ENCODE measurements around the gene OR52E4.

The OR52E4 gene

DNA sequence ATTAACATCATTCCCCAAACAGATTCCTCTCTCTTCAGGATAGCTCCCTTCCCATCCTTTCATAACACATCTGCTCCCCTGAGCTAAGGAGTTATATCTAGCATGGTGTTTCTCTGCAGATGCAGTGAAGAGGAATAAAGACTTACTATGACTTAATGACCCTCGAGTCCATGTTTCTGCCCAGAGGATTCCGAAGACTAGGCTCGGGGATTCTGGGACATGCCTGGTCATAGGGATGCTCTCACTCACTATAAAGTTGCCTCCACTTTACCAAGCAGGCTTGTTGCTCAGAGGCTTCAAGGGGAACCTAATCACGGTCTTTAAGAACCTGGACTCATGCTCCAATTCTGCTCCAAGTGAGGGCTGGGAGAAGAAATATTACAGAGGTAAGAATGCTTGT, at the start of gene OR52E4:
TSS of gene OR52E4 (plus strand) at position 301 of the 400 bp plus-strand sequence. CDS start 3,664 bp downstream, outside the sequence.
- no peak for TF ChIP-seq ZNF274 (IDR thresholded peaks at IDR 0.05; ENCODE audit: low read depth, low read length)
- no peak within 1 kb of the TSS for H3K4me3 ChIP-seq (ENCODE audit: low read length)

DNA sequence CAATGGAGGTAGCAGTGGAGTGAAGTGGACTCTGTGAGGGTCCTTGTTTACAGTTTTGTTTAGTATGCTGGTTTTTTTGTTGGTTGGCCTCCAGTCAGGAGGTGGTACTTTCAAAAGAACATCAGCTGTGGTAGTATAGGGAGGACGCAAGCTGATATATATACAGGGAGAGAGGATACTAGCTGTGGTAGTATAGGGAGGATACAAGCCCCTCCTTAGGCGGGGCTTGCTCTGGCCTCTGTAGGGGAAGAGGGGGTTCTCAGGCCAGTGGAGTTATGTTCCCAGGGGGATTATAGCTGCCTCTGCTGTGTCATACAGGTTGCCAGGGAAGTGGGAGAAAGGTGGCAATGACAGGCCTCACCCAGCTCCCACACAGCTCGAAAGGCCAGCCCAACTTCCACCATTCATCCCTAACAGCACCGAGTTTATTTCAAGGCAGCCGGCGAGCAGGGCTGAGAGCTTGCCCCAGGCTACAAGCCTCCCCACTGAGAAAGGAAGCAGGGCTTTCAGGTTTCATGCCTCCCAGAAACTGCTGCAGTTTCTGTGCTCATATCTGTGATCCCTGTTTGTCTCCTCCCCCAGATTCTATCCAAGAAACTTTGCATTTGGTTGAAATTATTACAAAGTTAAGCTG, 49.1 kb upstream of the OR52E4 start:
- H3K4me3 ChIP-seq (ENCODE audit: low read length) = no peak overlapping the region
- no peak for TF ChIP-seq ZNF274 (IDR thresholded peaks at IDR 0.05; ENCODE audit: low read depth, low read length)

GRCh38 chr11:5833446-5833845, 47.0 kb upstream of the OR52E4 start:
- no peak for TF ChIP-seq ZNF274 (IDR thresholded peaks at IDR 0.05; ENCODE audit: low read depth, low read length)
- no peak overlapping the region for H3K4me3 ChIP-seq (ENCODE audit: low read length)

DNA sequence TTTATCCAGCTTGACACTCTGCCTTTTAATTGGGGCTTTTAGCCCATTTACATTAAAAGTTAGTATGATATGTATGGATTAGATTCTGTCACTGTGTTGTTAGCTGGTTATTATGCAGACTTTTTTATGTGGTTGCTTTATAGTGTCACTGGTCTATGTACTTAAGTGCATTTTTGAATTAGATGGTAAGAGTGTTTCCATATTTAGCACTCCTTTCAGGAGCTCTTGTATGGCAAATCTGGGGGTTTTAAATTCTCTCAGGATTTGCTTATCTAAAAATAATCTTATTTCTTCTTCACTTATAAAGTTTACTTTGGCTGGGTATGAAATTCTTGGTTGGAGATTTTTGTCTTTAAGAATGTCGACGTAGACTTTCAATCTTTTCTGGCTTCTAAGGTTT, 42.7 kb upstream of the OR52E4 start:
- no peak overlapping the region for H3K4me3 ChIP-seq (ENCODE audit: low read length)
- no peak for TF ChIP-seq ZNF274 (IDR thresholded peaks at IDR 0.05; ENCODE audit: low read depth, low read length)

DNA sequence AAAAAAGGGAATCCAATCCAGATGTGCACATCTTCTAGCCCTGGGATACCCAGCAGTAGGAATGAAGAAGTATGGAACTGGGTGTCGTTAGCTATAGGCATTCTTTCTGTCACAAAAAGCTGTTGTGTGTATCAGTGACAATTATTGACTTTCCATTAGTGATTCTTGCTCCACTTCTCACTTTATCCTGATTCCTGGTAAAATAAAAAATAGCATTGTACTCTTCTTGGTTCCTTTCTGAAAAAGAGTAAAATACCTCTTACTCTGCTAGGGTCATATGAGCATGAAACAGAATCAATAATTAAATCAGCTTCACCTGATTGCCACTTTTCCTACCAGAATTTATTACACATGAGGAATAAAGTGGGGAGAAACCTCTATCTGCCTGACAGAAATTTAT, 38.6 kb upstream of the OR52E4 start, which contains the start of gene OR52E6:
TSS of gene OR52E6 (minus strand) at position 101 of the 400 bp plus-strand sequence. CDS start at position 101, 0 bp downstream.
- H3K4me3 ChIP-seq (ENCODE audit: low read length) = no peak within 1 kb of the TSS

GRCh38 chr11:5846701-5847100, 33.7 kb upstream of the OR52E4 start:
- TF ChIP-seq ZNF274 (IDR thresholded peaks at IDR 0.05; ENCODE audit: low read depth, low read length) = no peak
- no peak overlapping the region for H3K4me3 ChIP-seq (ENCODE audit: low read length)

More for the DNA sequence above, 38.6 kb upstream of the OR52E4 start, which contains the start of gene OR52E6:
- TF ChIP-seq ZNF274 (IDR thresholded peaks at IDR 0.05; ENCODE audit: low read depth, low read length) = no peak

DNA sequence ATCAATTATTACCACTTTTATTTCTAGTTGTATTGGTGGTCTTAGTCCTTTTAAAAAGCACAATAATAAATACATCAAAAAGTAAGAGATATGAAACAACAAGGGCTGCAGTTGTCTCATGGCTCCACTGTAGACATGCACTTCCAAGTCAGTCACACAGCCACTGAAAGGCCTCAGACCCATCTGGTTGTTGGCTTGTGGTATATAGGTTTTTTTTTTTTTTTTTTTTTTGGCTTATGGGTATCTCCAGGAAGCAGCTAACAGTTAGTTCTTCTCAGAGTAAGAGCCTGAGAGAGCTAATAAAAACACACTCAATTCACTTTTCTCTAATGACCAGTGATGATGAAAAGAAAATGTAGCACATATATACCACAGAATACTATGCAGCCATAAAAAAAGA, 32.7 kb upstream of the OR52E4 start:
- no peak overlapping the region for H3K4me3 ChIP-seq (ENCODE audit: low read length)
- no peak for TF ChIP-seq ZNF274 (IDR thresholded peaks at IDR 0.05; ENCODE audit: low read depth, low read length)

GRCh38 chr11:5851002-5851401, 29.4 kb upstream of the OR52E4 start:
- no peak for TF ChIP-seq ZNF274 (IDR thresholded peaks at IDR 0.05; ENCODE audit: low read depth, low read length)
- no peak overlapping the region for H3K4me3 ChIP-seq (ENCODE audit: low read length)

GRCh38 chr11:5857590-5857989, 22.8 kb upstream of the OR52E4 start, which contains the start of gene OR52E8:
OR52E8 (minus strand) TSS chr11:5857690; CDS start chr11:5857690, 0 bp downstream.
- no peak for TF ChIP-seq ZNF274 (IDR thresholded peaks at IDR 0.05; ENCODE audit: low read depth, low read length)
- no peak within 1 kb of the TSS for H3K4me3 ChIP-seq (ENCODE audit: low read length)

DNA sequence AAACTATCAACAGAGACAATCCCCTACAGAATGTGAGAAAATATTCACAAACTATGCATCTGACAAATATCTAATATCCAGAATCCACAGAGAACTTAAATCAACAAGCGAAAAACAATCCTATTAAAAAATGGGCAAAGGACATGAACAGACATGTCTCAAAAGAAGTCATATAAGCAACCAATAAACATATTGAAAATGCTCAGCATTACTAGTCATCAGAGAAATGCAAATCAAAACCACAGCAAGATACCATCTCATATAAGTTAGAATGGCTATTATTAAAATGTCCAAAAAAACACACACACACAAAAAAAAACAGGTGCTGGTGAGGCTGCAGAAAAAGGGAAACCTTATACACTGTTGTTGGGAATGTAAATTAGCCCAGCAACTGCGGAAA, 14.6 kb upstream of the OR52E4 start:
- no peak overlapping the region for H3K4me3 ChIP-seq (ENCODE audit: low read length)
- TF ChIP-seq ZNF274 (IDR thresholded peaks at IDR 0.05; ENCODE audit: low read depth, low read length) = no peak

GRCh38 chr11:5878564-5878963, 1.9 kb upstream of the OR52E4 start:
- H3K4me3 ChIP-seq (ENCODE audit: low read length) = no peak overlapping the region
- no peak for TF ChIP-seq ZNF274 (IDR thresholded peaks at IDR 0.05; ENCODE audit: low read depth, low read length)

GRCh38 chr11:5881756-5882155, 1.3 kb downstream of the OR52E4 start:
- TF ChIP-seq ZNF274 (IDR thresholded peaks at IDR 0.05; ENCODE audit: low read depth, low read length) = no peak
- no peak overlapping the region for H3K4me3 ChIP-seq (ENCODE audit: low read length)

- no peak for TF ChIP-seq ZNF274 (IDR thresholded peaks at IDR 0.05; ENCODE audit: low read depth, low read length)
- H3K4me3 ChIP-seq (ENCODE audit: low read length) = no peak overlapping the region
Observed at GRCh38 chr11:5887172-5887571, 6.7 kb downstream of the OR52E4 start.

DNA sequence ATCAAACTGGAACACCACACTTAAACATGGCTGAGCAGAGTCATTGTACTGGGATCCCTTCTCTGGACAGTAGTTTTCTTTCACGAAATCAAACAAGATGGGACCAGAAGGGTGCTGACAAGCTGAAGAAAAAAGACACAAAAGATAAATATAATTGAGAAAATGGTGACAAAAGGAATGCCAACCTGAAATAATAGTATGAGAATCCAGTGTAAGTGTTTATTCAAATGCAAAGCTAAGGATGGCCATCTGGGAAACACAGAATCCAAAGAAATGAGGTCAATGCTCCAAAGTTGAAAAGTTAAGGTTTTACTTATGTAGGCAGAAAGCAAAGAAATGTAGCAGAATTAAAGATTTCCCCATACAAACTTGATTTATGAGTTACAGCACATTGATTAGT, 7.2 kb downstream of the OR52E4 start:
- no peak for TF ChIP-seq ZNF274 (IDR thresholded peaks at IDR 0.05; ENCODE audit: low read depth, low read length)
- H3K4me3 ChIP-seq (ENCODE audit: low read length) = no peak overlapping the region

- no peak overlapping the region for H3K4me3 ChIP-seq (ENCODE audit: low read length)
- TF ChIP-seq ZNF274 (IDR thresholded peaks at IDR 0.05; ENCODE audit: low read depth, low read length) = no peak
Observed at GRCh38 chr11:5891216-5891800, 10.9 kb downstream of the OR52E4 start.

Measured in GM08714 (cell line).